ENCODE measurements around the gene SPATA6L. TPM values are rescaled to one million over a fixed set of nuclear protein-coding genes. Genes with fewer than 3 reads are reported as not detected.

Gene SPATA6L
- total and polyA plus RNA-seq, 9 of the 15 experiments (the other 6 are each of a cell fraction or from before 2014, with no cell fraction given): 0.03 to 1.00 (median 0.08) TPM; not detected in 4

DNA sequence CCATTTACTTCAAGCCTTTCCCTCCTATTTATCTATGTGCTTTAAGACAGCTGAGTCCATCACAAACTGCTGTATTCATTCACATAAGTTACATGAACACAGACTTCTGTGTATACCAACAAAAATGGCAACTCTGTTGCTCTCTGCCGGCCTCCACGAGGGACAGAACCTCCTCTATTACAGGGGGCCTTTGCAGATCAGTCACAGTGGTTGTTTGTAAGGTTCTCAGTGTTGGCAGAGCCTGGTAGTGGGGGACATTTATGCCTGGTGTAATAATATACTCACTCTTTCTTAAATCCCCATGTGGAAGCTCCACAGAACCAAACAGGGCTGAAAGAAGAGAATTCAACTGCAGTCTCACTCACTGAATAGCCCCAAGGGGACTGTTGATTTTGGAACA is 99.5 kb downstream of the SPATA6L start:
- H3K36me3 ChIP-seq (ENCODE audit: control insufficient read depth, insufficient read depth, low read length): no peaks in the 10 kb centered on the region
- ATAC-seq (no peak), FAIRE-seq (no peak), DNase-seq (ENCODE audit: extremely low read depth in 1 of 4, low spot score in 3 of 4) (no peak)
- H3K9ac ChIP-seq (ENCODE audit: insufficient read depth in 1 of 2, low read depth in 2 of 2, low read length in 2 of 2): no peak overlapping the region
- no peak overlapping the region for H3K27ac ChIP-seq (ENCODE audit: extremely low read depth, low read depth, low read length)
- intact Hi-C loops (cut with micrococcal nuclease) (no loop called here), in situ Hi-C loops (cut with MboI) (no loop called here)
- ChIA-PET CTCF (ENCODE audit: low intra/inter-chr PET ratio) (no interaction called here), POLR2A (no interaction called here)
- H4K20me1 ChIP-seq (replicated peaks; ENCODE audit: control insufficient read depth, insufficient read depth, low read length): no peaks in the 10 kb centered on the region; the same call in 1 of the 2 replicates
- H3K79me2 ChIP-seq (ENCODE audit: control insufficient read depth, insufficient read depth, low read length): no peaks in the 10 kb centered on the region
- no TSS peak for BruUV-seq (replicated peaks)
- H2AFZ ChIP-seq (ENCODE audit: low read depth, low read length): no peak overlapping the region
- H3K4me3 ChIP-seq: no peak overlapping the region
- WGBS (ENCODE audit: insufficient coverage, low coverage, missing lambda C conversion rate): 0% methylated on average over 2 of the region's 2 CpGs
- no peaks in the 10 kb centered on the region; a peak in 1 of 5 replicates for H3K4me1 ChIP-seq (replicated peaks in 1 of 2; ENCODE audit: control insufficient read depth in 2 of 2, insufficient read depth in 2 of 2, low read length in 2 of 2)
- peaks cover 0 to 6% of the 10 kb centered on the region in 2 experiments; a peak in 1 of 5 replicates for H3K27me3 ChIP-seq (ENCODE audit: control insufficient read depth in 2 of 2, insufficient read depth in 2 of 2, low read length in 2 of 2)
- H3K4me2 ChIP-seq (ENCODE audit: insufficient read depth, low read length): no peak overlapping the region
- H3K9me1 ChIP-seq (ENCODE audit: control insufficient read depth, insufficient read depth, low read length): no peaks in the 10 kb centered on the region
- H3K9me3 ChIP-seq (replicated peaks; ENCODE audit: control insufficient read depth, insufficient read depth, low read depth, low read length): no peaks in the 10 kb centered on the region
- no peak for TF ChIP-seq SREBF2 (CRISPR knock-in tag; IDR thresholded peaks at IDR 0.05)
- TF ChIP-seq, protein P1, sequence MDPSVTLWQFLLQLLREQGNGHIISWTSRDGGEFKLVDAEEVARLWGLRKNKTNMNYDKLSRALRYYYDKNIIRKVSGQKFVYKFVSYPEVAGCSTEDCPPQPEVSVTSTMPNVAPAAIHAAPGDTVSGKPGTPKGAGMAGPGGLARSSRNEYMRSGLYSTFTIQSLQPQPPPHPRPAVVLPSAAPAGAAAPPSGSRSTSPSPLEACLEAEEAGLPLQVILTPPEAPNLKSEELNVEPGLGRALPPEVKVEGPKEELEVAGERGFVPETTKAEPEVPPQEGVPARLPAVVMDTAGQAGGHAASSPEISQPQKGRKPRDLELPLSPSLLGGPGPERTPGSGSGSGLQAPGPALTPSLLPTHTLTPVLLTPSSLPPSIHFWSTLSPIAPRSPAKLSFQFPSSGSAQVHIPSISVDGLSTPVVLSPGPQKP (CRISPR knock-in tag; IDR thresholded peaks at IDR 0.05): no peak
- TF ChIP-seq, protein P2, sequence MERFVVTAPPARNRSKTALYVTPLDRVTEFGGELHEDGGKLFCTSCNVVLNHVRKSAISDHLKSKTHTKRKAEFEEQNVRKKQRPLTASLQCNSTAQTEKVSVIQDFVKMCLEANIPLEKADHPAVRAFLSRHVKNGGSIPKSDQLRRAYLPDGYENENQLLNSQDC (CRISPR knock-in tag; IDR thresholded peaks at IDR 0.05): no peak
- no peak for TF ChIP-seq STAT5B (CRISPR knock-in tag; IDR thresholded peaks at IDR 0.05)
- no peak for TF ChIP-seq ARID2 (IDR thresholded peaks at IDR 0.05)
- no peak for TF ChIP-seq NFRKB (IDR thresholded peaks at IDR 0.05; ENCODE audit: low read depth)
- TF ChIP-seq HNRNPLL (IDR thresholded peaks at IDR 0.05; ENCODE audit: low read depth, low read length, poor library complexity, severe bottlenecking): no peak
- TF ChIP-seq, protein P3, sequence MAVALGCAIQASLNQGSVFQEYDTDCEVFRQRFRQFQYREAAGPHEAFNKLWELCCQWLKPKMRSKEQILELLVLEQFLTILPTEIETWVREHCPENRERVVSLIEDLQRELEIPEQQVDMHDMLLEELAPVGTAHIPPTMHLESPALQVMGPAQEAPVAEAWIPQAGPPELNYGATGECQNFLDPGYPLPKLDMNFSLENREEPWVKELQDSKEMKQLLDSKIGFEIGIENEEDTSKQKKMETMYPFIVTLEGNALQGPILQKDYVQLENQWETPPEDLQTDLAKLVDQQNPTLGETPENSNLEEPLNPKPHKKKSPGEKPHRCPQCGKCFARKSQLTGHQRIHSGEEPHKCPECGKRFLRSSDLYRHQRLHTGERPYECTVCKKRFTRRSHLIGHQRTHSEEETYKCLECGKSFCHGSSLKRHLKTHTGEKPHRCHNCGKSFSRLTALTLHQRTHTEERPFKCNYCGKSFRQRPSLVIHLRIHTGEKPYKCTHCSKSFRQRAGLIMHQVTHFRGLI (CRISPR knock-in tag; IDR thresholded peaks at IDR 0.05): no peak
- TF ChIP-seq U2AF2 (optimal IDR thresholded peaks at IDR 0.05; ENCODE audit: low read depth, low read length): no peak
- no peak for TF ChIP-seq GABPB1 (CRISPR knock-in tag; IDR thresholded peaks at IDR 0.05)
- no peak for TF ChIP-seq ZNF76 (CRISPR knock-in tag; IDR thresholded peaks at IDR 0.05; ENCODE audit: borderline replicate concordance)
- TF ChIP-seq SMAD3 (CRISPR knock-in tag; conservative IDR thresholded peaks at IDR 0.05): no peak
- TF ChIP-seq ELF4 (CRISPR knock-in tag; IDR thresholded peaks at IDR 0.05): no peak
- TF ChIP-seq EHMT2 (IDR thresholded peaks at IDR 0.05): no peak
- TF ChIP-seq RUNX1 (IDR thresholded peaks at IDR 0.05; ENCODE audit: low read depth): no peak
- TF ChIP-seq, protein P4, sequence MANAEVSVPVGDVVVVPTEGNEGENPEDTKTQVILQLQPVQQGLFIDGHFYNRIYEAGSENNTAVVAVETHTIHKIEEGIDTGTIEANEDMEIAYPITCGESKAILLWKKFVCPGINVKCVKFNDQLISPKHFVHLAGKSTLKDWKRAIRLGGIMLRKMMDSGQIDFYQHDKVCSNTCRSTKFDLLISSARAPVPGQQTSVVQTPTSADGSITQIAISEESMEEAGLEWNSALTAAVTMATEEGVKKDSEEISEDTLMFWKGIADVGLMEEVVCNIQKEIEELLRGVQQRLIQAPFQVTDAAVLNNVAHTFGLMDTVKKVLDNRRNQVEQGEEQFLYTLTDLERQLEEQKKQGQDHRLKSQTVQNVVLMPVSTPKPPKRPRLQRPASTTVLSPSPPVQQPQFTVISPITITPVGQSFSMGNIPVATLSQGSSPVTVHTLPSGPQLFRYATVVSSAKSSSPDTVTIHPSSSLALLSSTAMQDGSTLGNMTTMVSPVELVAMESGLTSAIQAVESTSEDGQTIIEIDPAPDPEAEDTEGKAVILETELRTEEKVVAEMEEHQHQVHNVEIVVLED (CRISPR knock-in tag; IDR thresholded peaks at IDR 0.05): no peak
- TF ChIP-seq, protein P5, sequence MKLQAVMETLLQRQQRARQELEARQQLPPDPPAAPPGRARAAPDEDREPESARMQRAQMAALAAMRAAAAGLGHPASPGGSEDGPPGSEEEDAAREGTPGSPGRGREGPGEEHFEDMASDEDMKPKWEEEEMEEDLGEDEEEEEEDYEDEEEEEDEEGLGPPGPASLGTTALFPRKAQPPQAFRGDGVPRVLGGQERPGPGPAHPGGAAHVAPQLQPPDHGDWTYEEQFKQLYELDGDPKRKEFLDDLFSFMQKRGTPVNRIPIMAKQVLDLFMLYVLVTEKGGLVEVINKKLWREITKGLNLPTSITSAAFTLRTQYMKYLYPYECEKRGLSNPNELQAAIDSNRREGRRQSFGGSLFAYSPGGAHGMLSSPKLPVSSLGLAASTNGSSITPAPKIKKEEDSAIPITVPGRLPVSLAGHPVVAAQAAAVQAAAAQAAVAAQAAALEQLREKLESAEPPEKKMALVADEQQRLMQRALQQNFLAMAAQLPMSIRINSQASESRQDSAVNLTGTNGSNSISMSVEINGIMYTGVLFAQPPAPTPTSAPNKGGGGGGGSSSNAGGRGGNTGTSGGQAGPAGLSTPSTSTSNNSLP (IDR thresholded peaks at IDR 0.05; ENCODE audit: borderline replicate concordance, low read depth, low read length): no peak
- no peak for TF ChIP-seq TAL1 (IDR thresholded peaks at IDR 0.05)

Measured in K562 (cell line).